ENCODE data around the gene MLNR. TPM values are rescaled to one million over a fixed set of nuclear protein-coding genes. Genes with fewer than 3 reads are reported as not detected.

Gene MLNR
- total and polyA plus RNA-seq, 9 of the 15 experiments (the other 6 are each of a cell fraction or from before 2014, with no cell fraction given), result not detected

- WGBS (ENCODE audit: insufficient coverage, low coverage, missing lambda C conversion rate), result 44% methylated on average over 10 of the region's 73 CpGs
- no peak overlapping the region for H2AFZ ChIP-seq (ENCODE audit: low read depth, low read length)
- H3K79me2 ChIP-seq (ENCODE audit: control insufficient read depth, insufficient read depth, low read length), result no peaks in the 10 kb centered on the region
- ChIA-PET POLR2A (no interaction called here), CTCF (ENCODE audit: low intra/inter-chr PET ratio) (no interaction called here)
- no peak overlapping the region for H3K27ac ChIP-seq (ENCODE audit: extremely low read depth, low read depth, low read length)
- DNase-seq (ENCODE audit: extremely low read depth in 1 of 4, low spot score in 3 of 4), result no peak
- no peaks in the 10 kb centered on the region for H3K9me3 ChIP-seq (replicated peaks; ENCODE audit: control insufficient read depth, insufficient read depth, low read depth, low read length)
- no peaks in the 10 kb centered on the region for H3K9me1 ChIP-seq (ENCODE audit: control insufficient read depth, insufficient read depth, low read length)
- in situ Hi-C loops (cut with MboI), result no loop called here
- H3K36me3 ChIP-seq (ENCODE audit: control insufficient read depth, insufficient read depth, low read length), result no peaks in the 10 kb centered on the region
- H3K27me3 ChIP-seq (ENCODE audit: control insufficient read depth in 2 of 2, insufficient read depth in 2 of 2, low read length in 2 of 2), result peaks cover 0 to 7% of the 10 kb centered on the region in 2 experiments; a peak in 2 of 5 replicates
- no peak overlapping the region for H3K9ac ChIP-seq (ENCODE audit: insufficient read depth in 1 of 2, low read depth in 2 of 2, low read length in 2 of 2)
- H3K4me2 ChIP-seq (ENCODE audit: insufficient read depth, low read length), result no peak overlapping the region
- no peak overlapping the region for H3K4me3 ChIP-seq
- FAIRE-seq, result no peak
- H3K4me1 ChIP-seq (replicated peaks in 1 of 2; ENCODE audit: control insufficient read depth in 2 of 2, insufficient read depth in 2 of 2, low read length in 2 of 2), result peaks cover 0 to 12% of the 10 kb centered on the region in 2 experiments; a peak in 3 of 5 replicates
- no TSS peak for BruUV-seq (replicated peaks)
- no peaks in the 10 kb centered on the region for H4K20me1 ChIP-seq (replicated peaks; ENCODE audit: control insufficient read depth, insufficient read depth, low read length)
- intact Hi-C loops (cut with micrococcal nuclease), result no loop called here
- no peak for ATAC-seq
- no peak for TF ChIP-seq IRF1 (CRISPR knock-in tag; IDR thresholded peaks at IDR 0.05; ENCODE audit: borderline replicate concordance)
- TF ChIP-seq PHB2 (IDR thresholded peaks at IDR 0.05; ENCODE audit: low read depth), result no peak
- TF ChIP-seq ZFP30 (CRISPR knock-in tag; IDR thresholded peaks at IDR 0.05; ENCODE audit: borderline replicate concordance), result no peak
- TF ChIP-seq ZBTB17 (CRISPR knock-in tag; IDR thresholded peaks at IDR 0.05), result no peak
- no peak for TF ChIP-seq ZNF696 (CRISPR knock-in tag; conservative IDR thresholded peaks at IDR 0.05)
- no peak for TF ChIP-seq FOXO4 (CRISPR knock-in tag; IDR thresholded peaks at IDR 0.05)
- TF ChIP-seq ZNF764 (CRISPR knock-in tag; IDR thresholded peaks at IDR 0.05; ENCODE audit: low read depth), result no peak
- no peak for TF ChIP-seq ATF6 (CRISPR knock-in tag; IDR thresholded peaks at IDR 0.05)
- TF ChIP-seq YY1 (IDR thresholded peaks at IDR 0.05; ENCODE audit: borderline replicate concordance in 1 of 3, control insufficient read depth in 1 of 3, extremely low read depth in 1 of 3, insufficient read depth in 3 of 3, insufficient read length in 1 of 3, insufficient replicate concordance in 2 of 3, low read depth in 1 of 3, low read length in 2 of 3), result no peak
- TF ChIP-seq SMAD1 (IDR thresholded peaks at IDR 0.05; ENCODE audit: low read depth, low read length, partially characterized antibody), result no peak
- no peak for TF ChIP-seq MXD1 (CRISPR knock-in tag; IDR thresholded peaks at IDR 0.05; ENCODE audit: borderline replicate concordance, poor library complexity, severe bottlenecking)
- TF ChIP-seq U2AF2 (optimal IDR thresholded peaks at IDR 0.05; ENCODE audit: low read depth, low read length), result no peak
- no peak for TF ChIP-seq PTTG1 (tag; IDR thresholded peaks at IDR 0.05; ENCODE audit: low read depth)
- no peak for TF ChIP-seq RHOXF2B (CRISPR knock-in tag; conservative IDR thresholded peaks at IDR 0.05)
- no peak for TF ChIP-seq TFAP4 (CRISPR knock-in tag; IDR thresholded peaks at IDR 0.05; ENCODE audit: borderline replicate concordance)
Observed at GRCh38 chr13:49220856-49221589, 885 bp downstream of the MLNR start.
